HG03064 (cell line): ENCODE measurements around the gene ATXN7L1.

Experiments used
- ATAC-seq: cut with Tn5 transposase; IDR thresholded peaks from one replicate; pipeline ENCODE4 v1.9.1; 2021; ENCODE audit warnings: low read depth; ENCODE audit not compliant: unreplicated experiment

ATXN7L1 gene

DNA sequence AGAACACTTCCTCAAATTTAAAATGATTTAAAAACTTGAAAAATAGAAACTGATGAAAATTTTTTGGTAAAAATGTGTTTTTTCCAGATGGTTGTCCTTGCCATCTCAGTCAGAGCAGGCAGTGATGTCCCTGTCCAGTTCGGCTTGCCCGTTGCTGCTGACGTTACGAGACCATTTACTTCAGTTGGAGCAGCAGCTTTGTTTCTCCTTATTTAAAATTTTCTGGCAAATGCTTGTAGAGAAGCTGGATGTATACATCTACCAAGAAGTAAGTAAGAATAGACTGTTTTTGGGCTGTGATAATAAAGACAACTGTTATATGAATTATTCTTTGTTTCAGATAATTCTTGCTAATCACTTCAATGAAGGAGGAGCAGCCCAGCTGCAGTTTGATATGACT, 311.2 kb downstream of the ATXN7L1 start:
- ATAC-seq, result no peak

DNA sequence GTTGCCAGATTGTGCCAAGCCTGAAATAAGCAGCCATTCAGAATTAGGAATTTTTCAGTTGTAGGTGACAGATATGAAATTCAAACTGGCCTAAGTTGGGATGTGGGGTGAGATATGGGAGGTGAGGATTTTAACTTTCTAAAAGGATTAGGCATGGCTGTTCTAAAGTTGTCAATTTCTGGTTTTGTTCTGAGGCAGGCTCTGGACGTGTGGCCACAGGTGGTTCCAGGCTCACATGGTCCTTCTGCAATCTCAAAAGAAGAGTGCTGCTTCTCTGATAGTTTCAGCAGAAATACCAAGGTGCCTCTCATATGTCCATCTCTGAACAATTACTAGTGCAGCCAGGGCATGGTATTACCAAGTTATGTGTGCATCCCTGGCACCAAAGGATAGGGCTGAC, 316.5 kb downstream of the ATXN7L1 start:
- ATAC-seq, result no peak
